ENCODE measurements around the gene EPN1.

The EPN1 gene

DNA sequence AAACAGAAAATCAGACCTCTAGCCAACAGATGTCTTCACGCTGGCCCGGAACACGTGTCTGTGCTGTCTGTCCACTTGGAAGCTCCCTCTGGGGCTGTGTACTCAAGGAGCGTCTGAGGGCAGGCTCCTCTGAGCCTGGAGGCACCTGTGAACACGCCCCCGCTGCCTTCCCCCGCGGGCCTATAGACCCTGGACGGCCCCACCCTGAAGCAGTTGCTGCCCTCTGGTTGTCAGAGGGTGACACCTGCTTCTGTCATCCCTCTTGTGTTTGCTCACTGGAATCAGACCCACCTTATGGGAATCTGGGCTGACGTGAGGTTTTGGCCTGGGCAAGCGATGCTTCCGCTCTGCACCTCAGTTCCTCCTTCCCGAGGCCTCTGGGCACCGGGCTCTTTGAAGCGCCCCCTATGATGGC lies 19.2 kb downstream of the EPN1 start:
- TF ChIP-seq, protein P1, sequence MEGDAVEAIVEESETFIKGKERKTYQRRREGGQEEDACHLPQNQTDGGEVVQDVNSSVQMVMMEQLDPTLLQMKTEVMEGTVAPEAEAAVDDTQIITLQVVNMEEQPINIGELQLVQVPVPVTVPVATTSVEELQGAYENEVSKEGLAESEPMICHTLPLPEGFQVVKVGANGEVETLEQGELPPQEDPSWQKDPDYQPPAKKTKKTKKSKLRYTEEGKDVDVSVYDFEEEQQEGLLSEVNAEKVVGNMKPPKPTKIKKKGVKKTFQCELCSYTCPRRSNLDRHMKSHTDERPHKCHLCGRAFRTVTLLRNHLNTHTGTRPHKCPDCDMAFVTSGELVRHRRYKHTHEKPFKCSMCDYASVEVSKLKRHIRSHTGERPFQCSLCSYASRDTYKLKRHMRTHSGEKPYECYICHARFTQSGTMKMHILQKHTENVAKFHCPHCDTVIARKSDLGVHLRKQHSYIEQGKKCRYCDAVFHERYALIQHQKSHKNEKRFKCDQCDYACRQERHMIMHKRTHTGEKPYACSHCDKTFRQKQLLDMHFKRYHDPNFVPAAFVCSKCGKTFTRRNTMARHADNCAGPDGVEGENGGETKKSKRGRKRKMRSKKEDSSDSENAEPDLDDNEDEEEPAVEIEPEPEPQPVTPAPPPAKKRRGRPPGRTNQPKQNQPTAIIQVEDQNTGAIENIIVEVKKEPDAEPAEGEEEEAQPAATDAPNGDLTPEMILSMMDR (IDR thresholded peaks at IDR 0.05; ENCODE audit: insufficient read depth, low read depth, low read length, missing control alignments): no peak

DNA sequence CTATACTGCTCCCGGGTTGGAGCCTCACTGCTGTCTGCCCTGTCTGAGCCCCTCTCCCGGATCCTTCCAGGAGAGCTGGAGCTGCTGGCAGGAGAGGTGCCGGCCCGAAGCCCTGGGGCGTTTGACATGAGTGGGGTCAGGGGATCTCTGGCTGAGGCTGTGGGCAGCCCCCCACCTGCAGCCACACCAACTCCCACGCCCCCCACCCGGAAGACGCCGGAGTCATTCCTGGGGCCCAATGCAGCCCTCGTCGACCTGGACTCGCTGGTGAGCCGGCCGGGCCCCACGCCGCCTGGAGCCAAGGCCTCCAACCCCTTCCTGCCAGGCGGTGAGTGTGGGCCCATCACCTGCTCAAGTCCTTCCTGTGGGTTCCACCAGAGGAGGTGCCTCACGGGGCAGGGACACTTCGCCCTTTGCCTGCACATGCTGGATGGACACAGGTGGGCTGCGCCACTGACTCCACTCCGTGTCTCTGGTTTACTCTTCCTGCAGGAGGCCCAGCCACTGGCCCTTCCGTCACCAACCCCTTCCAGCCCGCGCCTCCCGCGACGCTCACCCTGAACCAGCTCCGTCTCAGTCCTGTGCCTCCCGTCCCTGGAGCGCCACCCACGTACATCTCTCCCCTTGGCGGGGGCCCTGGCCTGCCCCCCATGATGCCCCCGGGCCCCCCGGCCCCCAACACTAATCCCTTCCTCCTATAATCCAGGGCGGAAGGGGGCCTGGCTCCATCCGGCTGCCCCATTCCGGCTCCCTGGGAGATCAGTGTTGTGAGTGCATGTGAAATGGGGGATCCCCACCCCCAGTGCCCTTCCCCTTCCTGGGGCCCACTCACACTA lies 19.8 kb downstream of the EPN1 start:
- TF ChIP-seq, protein P1 (IDR thresholded peaks at IDR 0.05; ENCODE audit: insufficient read depth, low read depth, low read length, missing control alignments): no peak
- no peak for DNase-seq (ENCODE audit: low read depth)

More for the DNA sequence above, 19.2 kb downstream of the EPN1 start:
- H3K4me3 ChIP-seq (ENCODE audit: low read length): no peak overlapping the region
- no peak for DNase-seq (ENCODE audit: low read depth)

DNA sequence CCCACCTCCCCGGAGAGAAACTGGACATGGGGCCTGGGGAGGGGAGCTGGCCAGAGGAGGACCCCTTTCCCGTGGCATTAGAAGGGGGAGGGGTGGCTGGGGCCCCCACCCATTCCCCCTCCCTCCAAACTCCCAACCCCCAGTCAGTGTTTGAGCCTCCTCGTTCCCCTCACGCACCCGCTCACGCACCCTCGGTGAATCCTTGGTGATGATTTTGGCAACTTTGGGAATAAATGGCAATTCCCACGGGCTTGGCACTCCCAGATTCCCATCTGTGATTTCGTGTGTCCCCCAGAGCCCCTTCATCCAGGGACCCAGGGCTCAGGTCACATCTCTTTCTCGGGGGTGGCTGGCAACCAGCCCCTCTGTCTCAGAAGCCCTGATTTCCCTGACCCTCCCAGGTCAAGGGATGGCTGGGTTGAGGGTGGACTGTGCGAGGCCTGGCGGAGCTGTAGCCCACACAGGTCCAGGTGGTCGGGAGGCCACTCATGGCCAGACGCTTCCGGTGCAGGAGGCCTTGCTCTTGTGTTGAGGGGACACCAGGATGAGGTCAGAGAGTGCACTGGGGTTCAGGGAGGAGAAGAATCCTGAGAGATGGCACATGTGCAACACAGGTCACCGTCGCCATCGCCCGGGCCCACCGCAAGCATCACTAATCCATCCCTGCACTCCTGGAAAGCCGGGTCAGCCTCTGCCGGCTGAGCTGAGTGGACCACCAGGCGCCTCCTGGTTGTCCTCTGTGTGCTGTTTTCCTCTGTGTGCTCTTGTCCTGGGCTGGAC lies 20.7 kb downstream of the EPN1 start:
- TF ChIP-seq, protein P1 (IDR thresholded peaks at IDR 0.05; ENCODE audit: insufficient read depth, low read depth, low read length, missing control alignments): no peak
- no peak overlapping the region for H3K4me3 ChIP-seq (ENCODE audit: low read length)
- no peak for DNase-seq (ENCODE audit: low read depth)

More for the DNA sequence above, 19.8 kb downstream of the EPN1 start:
- no peak overlapping the region for H3K4me3 ChIP-seq (ENCODE audit: low read length)

DNA sequence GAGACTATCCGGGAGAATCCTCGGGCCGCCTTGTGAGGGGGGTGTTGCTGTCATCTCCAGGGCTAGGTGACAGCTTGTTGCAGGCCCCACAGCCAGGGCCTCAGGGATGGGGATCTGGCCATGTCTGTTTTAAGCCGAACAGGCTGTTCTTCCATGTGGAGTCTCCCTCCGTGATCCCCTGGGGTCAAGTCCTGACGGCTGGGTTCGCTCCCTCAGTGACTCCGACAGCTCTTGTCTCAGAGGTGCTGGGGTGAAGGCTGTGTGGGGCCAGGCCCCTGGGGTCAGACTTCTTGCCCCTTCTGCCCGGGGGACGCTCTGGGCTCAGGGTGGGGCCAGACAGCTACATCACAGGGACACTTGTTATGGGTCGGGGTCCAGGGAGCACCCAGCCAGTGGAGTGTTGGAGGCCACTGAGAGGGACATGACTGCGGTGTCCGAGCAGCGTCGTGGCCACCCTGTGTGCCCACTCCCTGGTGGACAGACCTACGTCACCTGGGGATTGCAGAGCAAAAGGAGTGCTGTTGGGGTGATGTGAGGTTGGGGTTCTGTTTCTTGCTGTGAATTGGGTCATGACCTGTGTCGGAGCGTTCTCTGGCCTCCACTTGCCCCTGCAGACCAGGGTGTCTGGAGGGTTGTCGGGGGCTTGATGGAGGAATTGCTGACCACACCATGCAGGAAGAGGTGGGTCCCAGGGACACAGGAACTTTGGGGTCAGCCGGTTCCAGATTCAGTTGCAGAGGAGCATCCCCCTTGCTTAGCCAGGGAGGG lies 21.5 kb downstream of the EPN1 start:
- TF ChIP-seq, protein P1 (IDR thresholded peaks at IDR 0.05; ENCODE audit: insufficient read depth, low read depth, low read length, missing control alignments): no peak
- DNase-seq (ENCODE audit: low read depth): no peak
- no peak overlapping the region for H3K4me3 ChIP-seq (ENCODE audit: low read length)

DNA sequence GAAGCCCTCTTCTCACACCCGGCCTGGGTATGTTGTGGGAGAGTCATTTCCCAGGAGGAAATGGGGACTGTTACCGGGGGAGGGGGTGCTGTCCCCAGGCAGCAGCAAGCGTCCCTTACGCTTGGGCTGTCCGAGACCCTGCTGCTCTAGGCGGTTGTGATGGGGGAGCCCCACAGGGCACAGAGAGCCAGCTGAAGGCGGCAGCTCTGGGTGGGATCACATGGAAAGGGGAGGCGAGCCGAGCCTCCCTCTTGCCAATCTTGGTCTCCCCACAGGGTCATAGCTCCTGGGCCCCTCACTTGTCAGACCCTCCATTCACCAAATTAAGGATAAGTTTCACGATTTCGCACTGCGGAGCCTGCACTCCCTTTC lies 22.0 kb downstream of the EPN1 start:
- TF ChIP-seq, protein P1 (IDR thresholded peaks at IDR 0.05; ENCODE audit: insufficient read depth, low read depth, low read length, missing control alignments): no peak
- no peak overlapping the region for H3K4me3 ChIP-seq (ENCODE audit: low read length)
- no peak for DNase-seq (ENCODE audit: low read depth)

DNA sequence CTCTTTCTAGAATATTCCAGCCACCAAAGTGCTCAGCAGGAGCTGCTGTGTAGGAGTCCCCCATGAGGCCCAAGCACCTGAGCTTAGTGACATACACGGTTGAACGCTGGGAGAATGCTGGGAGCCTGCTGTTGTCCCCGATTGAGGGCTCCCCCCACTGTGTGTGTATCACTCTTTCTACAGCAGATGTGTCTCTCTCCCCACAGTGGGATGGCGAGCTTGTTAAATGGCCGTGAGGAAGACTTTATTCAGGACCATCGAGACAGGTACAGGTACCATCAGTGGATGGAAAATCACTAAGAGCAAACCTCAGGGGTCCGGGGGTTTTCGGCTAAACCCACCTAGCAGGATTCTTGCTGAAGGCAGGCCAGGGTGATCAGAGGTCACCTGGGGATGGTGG lies 22.7 kb downstream of the EPN1 start:
- TF ChIP-seq, protein P1 (IDR thresholded peaks at IDR 0.05; ENCODE audit: insufficient read depth, low read depth, low read length, missing control alignments): no peak
- H3K4me3 ChIP-seq (ENCODE audit: low read length): no peak overlapping the region

More for the DNA sequence above, 22.7 kb downstream of the EPN1 start:
- DNase-seq (ENCODE audit: low read depth): no peak

Data from epithelial cell of esophagus (primary cell).